ENCODE results near the gene TEX13B.
"Not testable (repeated sequence)": the region's sequence is repeated elsewhere in the genome, so short reads cannot be mapped to it uniquely, and the experiment has no call there.

TEX13B gene

GRCh38 chrX:107982356-107982755 is at the start of gene TEX13B:
Gene TEX13B (minus strand): TSS chrX:107982370. CDS start chrX:107982127, 243 bp downstream.
- DNase-seq (ENCODE audit: low spot score), result no peak

GRCh38 chrX:108029928-108030711 is 48.0 kb upstream of the TEX13B start:
- no peak for DNase-seq (ENCODE audit: low spot score)

GRCh38 chrX:108028854-108029253 is 46.7 kb upstream of the TEX13B start:
- DNase-seq (ENCODE audit: low spot score), result no peak

GRCh38 chrX:108025954-108026600 is 43.9 kb upstream of the TEX13B start:
- no peak for DNase-seq (ENCODE audit: low spot score)

GRCh38 chrX:108025376-108025775 is 43.2 kb upstream of the TEX13B start:
- DNase-seq (ENCODE audit: low spot score), result no peak

- DNase-seq (ENCODE audit: low spot score), result no peak
These were observed 40.4 kb upstream of the TEX13B start for GRCh38 chrX:108022491-108023089.

GRCh38 chrX:108020631-108021030 is 38.5 kb upstream of the TEX13B start:
- DNase-seq (ENCODE audit: low spot score), result no peak

GRCh38 chrX:108019382-108019875 is 37.3 kb upstream of the TEX13B start:
- no peak for DNase-seq (ENCODE audit: low spot score)

GRCh38 chrX:108018656-108019381 is 36.6 kb upstream of the TEX13B start:
- DNase-seq (ENCODE audit: low spot score), result no peak

GRCh38 chrX:108001218-108001814 is 19.1 kb upstream of the TEX13B start:
- no peak for DNase-seq (ENCODE audit: low spot score)

- DNase-seq (ENCODE audit: low spot score), result no peak
These were observed 18.6 kb upstream of the TEX13B start for GRCh38 chrX:108000751-108001150.

- DNase-seq (ENCODE audit: low spot score), result no peak
These were observed 14.0 kb upstream of the TEX13B start for GRCh38 chrX:107996124-107996523.

- DNase-seq (ENCODE audit: low spot score), result no peak
These were observed 2.9 kb upstream of the TEX13B start for GRCh38 chrX:107985033-107985432.

GRCh38 chrX:107979534-107979933 is 2.6 kb downstream of the TEX13B start:
- no peak for DNase-seq (ENCODE audit: low spot score)

- no peak for DNase-seq (ENCODE audit: low spot score)
These were observed 3.4 kb downstream of the TEX13B start for GRCh38 chrX:107978707-107979307.

GRCh38 chrX:107978071-107978470 is 4.1 kb downstream of the TEX13B start:
- no peak for DNase-seq (ENCODE audit: low spot score)

- no peak for DNase-seq (ENCODE audit: low spot score)
These were observed 10.5 kb downstream of the TEX13B start for GRCh38 chrX:107971636-107972035.

- no peak for DNase-seq (ENCODE audit: low spot score)
These were observed 12.1 kb downstream of the TEX13B start for GRCh38 chrX:107970073-107970472.

- DNase-seq (ENCODE audit: low spot score), result no peak
These were observed 13.5 kb downstream of the TEX13B start for GRCh38 chrX:107968623-107969022.

GRCh38 chrX:107955337-107955736 is 26.8 kb downstream of the TEX13B start:
- DNase-seq (ENCODE audit: low spot score), result not testable (repeated sequence)

- no peak for DNase-seq (ENCODE audit: low spot score)
These were observed 42.1 kb downstream of the TEX13B start for GRCh38 chrX:107940095-107940494.

GRCh38 chrX:107936434-107936730 is 45.8 kb downstream of the TEX13B start:
- DNase-seq (ENCODE audit: low spot score), result no peak
